Stimulated activated CD4-positive, alpha-beta T cell treated with anti-CD3 and anti-CD28 coated beads, Interleukin-2, amount 100 ng/mL, for 48 hours (primary cell): ENCODE results near the gene MAP4K2.
"Not testable (repeated sequence)": the region's sequence is repeated elsewhere in the genome, so short reads cannot be mapped to it uniquely, and the experiment has no call there.

Experiments
- DNase-seq, 2 donors: peaks; one replicate each; pipeline ENCODE4 v3.0.0-alpha.2; 2020

The MAP4K2 gene

GRCh38 chr11:64803158-64803845 is at the start of gene MAP4K2:
Gene MAP4K2, minus strand, starts transcription at chr11:64803214. Its CDS starts 65 bp downstream, at chr11:64803149.
- peak; percentile 79 to 87 for DNase-seq

GRCh38 chr11:64851831-64852351 is 48.9 kb upstream of the MAP4K2 start:
- DNase-seq: no peak

GRCh38 chr11:64850979-64851567 is 48.1 kb upstream of the MAP4K2 start:
- no peak for DNase-seq

GRCh38 chr11:64849598-64850356 is 46.8 kb upstream of the MAP4K2 start:
- DNase-seq: no peak

- DNase-seq: no peak
Observed at GRCh38 chr11:64848826-64849597, 46.0 kb upstream of the MAP4K2 start.

- DNase-seq: no peak
Observed at GRCh38 chr11:64848214-64848825, 45.3 kb upstream of the MAP4K2 start.

- peak; percentile 96 to 98 for DNase-seq
Observed at GRCh38 chr11:64846998-64847666, 44.1 kb upstream of the MAP4K2 start.

GRCh38 chr11:64845776-64846129 is 42.7 kb upstream of the MAP4K2 start:
- DNase-seq: not testable (repeated sequence)

GRCh38 chr11:64845129-64845775 is 42.2 kb upstream of the MAP4K2 start:
- DNase-seq: no peak

- DNase-seq: no peak
Observed at GRCh38 chr11:64844330-64845128, 41.5 kb upstream of the MAP4K2 start, which contains the start of gene CDC42BPG. Gene CDC42BPG, minus strand, starts transcription at chr11:64844653. Its CDS starts 84 bp downstream, at chr11:64844569.

- DNase-seq: no peak
Observed at GRCh38 chr11:64843686-64844329, 40.8 kb upstream of the MAP4K2 start.

- DNase-seq: no peak
Observed at GRCh38 chr11:64842851-64843685, 40.1 kb upstream of the MAP4K2 start.

GRCh38 chr11:64842366-64842759 is 39.3 kb upstream of the MAP4K2 start:
- DNase-seq: no peak

- no peak for DNase-seq
Observed at GRCh38 chr11:64841592-64842365, 38.8 kb upstream of the MAP4K2 start.

GRCh38 chr11:64839887-64840782 is 37.1 kb upstream of the MAP4K2 start:
- DNase-seq: no peak

- no peak for DNase-seq
Observed at GRCh38 chr11:64839335-64839734, 36.3 kb upstream of the MAP4K2 start.
